Kasumi-1 (cell line): ENCODE measurements around the gene DHX29.
"Not testable (repeated sequence)": the region's sequence is repeated elsewhere in the genome, so short reads cannot be mapped to it uniquely, and the experiment has no call there.

Source experiments
- DNase-seq, 2 experiments: peaks; one replicate each; lab custom pipeline; 2025; lab: John Stamatoyannopoulos, UW

Gene DHX29

GRCh38 chr5:55307383-55308253 lies at the start of gene DHX29, which contains the start of gene MTREX:
Gene DHX29, minus strand, starts transcription at chr5:55307694. Its CDS starts 121 bp downstream, at chr5:55307573.
Gene MTREX, plus strand, starts transcription at chr5:55307989. Its CDS starts 25 bp downstream, at chr5:55308014.
- peak; percentile 90 to 94 for DNase-seq

- DNase-seq = no peak
Measured at GRCh38 chr5:55356896-55357295, 49.4 kb upstream of the DHX29 start.

- DNase-seq = no peak
Measured at GRCh38 chr5:55350754-55351153, 43.3 kb upstream of the DHX29 start.

GRCh38 chr5:55347786-55348185 lies 40.3 kb upstream of the DHX29 start:
- no peak for DNase-seq

GRCh38 chr5:55345327-55345726 lies 37.8 kb upstream of the DHX29 start:
- no peak for DNase-seq

GRCh38 chr5:55344392-55344992 lies 37.0 kb upstream of the DHX29 start:
- peak; percentile 37 to 63 for DNase-seq

GRCh38 chr5:55343609-55344008 lies 36.1 kb upstream of the DHX29 start:
- DNase-seq = no peak

- DNase-seq = no peak
Measured at GRCh38 chr5:55343107-55343506, 35.6 kb upstream of the DHX29 start.

- DNase-seq = no peak
Measured at GRCh38 chr5:55338810-55339243, 31.3 kb upstream of the DHX29 start.

- DNase-seq = no peak
Measured at GRCh38 chr5:55338092-55338613, 30.7 kb upstream of the DHX29 start.

- no peak for DNase-seq
Measured at GRCh38 chr5:55333811-55334210, 26.3 kb upstream of the DHX29 start.

- DNase-seq = no peak
Measured at GRCh38 chr5:55333017-55333416, 25.5 kb upstream of the DHX29 start.

- DNase-seq = no peak
Measured at GRCh38 chr5:55331321-55331720, 23.8 kb upstream of the DHX29 start.

- DNase-seq = no peak
Measured at GRCh38 chr5:55327281-55327680, 19.8 kb upstream of the DHX29 start.

- no peak for DNase-seq
Measured at GRCh38 chr5:55325621-55326020, 18.1 kb upstream of the DHX29 start.

GRCh38 chr5:55324815-55325418 lies 17.4 kb upstream of the DHX29 start:
- peak; percentile 24 to 72 for DNase-seq

- no peak for DNase-seq
Measured at GRCh38 chr5:55324006-55324405, 16.5 kb upstream of the DHX29 start.

- no peak for DNase-seq
Measured at GRCh38 chr5:55320571-55320970, 13.1 kb upstream of the DHX29 start.

- no peak for DNase-seq
Measured at GRCh38 chr5:55319491-55319890, 12.0 kb upstream of the DHX29 start.

- not testable (repeated sequence) for DNase-seq
Measured at GRCh38 chr5:55318237-55318636, 10.7 kb upstream of the DHX29 start.

GRCh38 chr5:55316837-55317236 lies 9.3 kb upstream of the DHX29 start:
- no peak for DNase-seq

GRCh38 chr5:55316289-55316688 lies 8.8 kb upstream of the DHX29 start:
- no peak for DNase-seq
